Effector CD8-positive, alpha-beta T cell (primary cell): ENCODE results near the gene HCAR2.
"Not testable (repeated sequence)": the region's sequence is repeated elsewhere in the genome, so short reads cannot be mapped to it uniquely, and the experiment has no call there.

ENCODE experiments used
- DNase-seq: peaks from one replicate; lab custom pipeline; 2025; lab: John Stamatoyannopoulos, UW

The HCAR2 gene

DNA sequence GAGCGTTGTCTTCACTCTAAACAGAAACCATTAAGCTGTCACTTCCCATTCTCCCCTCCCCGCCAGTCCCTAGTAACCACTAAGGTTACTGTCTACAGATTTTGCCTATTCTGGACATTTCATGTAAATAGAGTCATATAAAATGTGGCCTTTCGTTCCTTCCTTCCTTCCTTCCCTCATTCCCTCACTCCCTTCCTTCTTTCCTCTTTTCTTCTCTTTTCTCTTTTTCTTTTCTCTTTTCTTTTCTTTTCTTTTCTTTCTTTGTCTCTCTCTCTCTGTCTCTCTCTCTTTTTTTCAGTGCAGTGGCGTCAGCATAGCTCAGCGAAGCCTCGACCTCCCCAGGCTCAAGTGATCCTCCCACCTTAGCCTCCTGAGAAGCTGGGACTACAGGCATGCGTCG lies 37.8 kb downstream of the HCAR2 start:
- DNase-seq, result no peak

DNA sequence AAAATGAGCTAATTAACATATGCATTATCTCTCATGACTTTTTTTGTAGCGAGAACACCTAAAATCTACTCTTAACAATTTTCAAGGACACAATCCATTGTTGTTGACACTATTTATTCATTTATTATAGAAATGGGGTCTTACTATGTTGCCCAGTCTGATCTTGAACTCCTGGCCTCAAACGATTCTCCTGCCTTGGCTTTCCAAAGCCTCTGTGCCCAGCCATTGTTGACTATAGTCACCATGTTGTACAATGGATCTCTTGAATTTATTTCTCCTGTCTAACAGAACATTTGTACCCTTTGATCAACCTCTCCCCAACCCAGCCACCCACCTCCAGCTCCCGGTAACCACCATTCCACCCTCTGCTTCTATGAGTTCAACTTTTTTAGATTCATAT lies 41.2 kb downstream of the HCAR2 start:
- no peak for DNase-seq

DNA sequence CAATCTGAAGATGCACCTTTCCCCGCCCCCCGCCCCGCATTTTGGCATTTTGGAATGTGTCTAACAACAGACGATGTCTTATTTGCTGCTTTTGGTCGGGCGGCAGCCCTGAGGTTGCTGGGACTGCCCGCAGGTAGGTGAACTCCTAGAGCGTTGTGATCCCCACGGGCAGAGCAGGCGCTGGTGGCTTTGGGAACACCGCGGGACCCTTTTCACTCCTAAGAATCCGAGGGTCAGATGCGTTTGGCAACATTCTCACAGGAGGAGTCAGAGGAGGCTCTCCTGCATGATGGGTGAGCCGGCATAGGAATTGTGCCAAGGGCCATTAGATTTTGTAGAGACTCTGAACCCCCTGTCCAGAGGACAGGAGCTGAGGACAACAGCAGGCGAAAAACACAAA lies 41.9 kb downstream of the HCAR2 start:
- no peak for DNase-seq

DNA sequence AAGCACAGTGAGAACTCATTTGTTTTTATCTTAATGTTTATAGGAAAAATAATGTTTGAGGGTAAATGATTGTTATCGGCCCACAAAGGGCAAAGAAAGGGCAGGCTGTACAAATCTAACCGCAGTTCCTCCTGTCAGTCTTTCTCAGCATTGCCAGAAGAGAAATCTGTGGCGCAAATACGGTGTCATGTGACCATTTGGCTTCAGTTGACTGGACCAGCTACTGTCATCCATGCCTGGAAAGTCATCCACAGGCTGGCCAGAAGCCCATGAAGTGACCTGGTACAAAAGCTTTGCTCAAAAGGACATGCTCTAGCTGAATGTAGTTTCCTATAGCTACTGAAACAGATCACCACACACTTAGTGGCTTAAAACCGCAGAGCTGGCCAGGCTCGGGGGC lies 43.6 kb downstream of the HCAR2 start:
- no peak for DNase-seq

DNA sequence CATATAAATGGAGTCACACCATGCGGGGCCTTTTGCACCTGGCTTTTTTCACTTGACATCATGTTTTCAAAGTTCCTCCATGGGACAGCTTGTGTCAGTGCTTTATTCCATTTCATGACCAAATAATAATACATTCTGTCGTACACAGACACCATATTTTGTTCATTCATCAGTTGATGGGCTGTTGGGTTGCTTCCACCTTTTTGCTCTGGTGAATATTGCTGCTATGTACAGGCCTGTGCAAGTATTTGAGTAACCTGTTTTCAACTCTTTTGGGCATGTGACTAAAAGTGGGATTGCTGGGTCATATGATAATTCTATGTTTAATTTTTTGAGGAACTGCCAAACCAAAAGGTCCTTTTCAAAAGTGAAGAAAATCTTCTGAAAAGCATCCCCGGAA lies 46.9 kb downstream of the HCAR2 start:
- DNase-seq, result no peak

DNA sequence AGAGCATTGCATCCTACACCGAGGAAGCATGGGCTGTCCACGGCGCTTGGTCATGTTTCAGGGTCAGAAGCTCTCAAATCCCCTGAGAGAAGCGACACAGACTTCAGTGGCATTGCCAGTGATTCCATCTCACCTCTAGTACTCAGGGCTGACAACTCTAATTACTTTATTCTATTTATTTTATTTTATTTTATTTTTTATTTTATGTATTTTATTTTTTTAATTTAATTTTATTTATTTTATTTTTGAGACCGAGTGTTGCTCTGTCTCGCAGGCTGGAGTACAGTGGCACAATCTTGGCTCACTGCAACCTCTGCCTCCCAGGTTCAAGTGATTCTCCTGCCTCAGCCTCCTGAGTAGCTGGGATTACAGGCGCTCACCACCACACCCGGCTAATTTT lies 49.9 kb downstream of the HCAR2 start:
- DNase-seq, result not testable (repeated sequence)

DNA sequence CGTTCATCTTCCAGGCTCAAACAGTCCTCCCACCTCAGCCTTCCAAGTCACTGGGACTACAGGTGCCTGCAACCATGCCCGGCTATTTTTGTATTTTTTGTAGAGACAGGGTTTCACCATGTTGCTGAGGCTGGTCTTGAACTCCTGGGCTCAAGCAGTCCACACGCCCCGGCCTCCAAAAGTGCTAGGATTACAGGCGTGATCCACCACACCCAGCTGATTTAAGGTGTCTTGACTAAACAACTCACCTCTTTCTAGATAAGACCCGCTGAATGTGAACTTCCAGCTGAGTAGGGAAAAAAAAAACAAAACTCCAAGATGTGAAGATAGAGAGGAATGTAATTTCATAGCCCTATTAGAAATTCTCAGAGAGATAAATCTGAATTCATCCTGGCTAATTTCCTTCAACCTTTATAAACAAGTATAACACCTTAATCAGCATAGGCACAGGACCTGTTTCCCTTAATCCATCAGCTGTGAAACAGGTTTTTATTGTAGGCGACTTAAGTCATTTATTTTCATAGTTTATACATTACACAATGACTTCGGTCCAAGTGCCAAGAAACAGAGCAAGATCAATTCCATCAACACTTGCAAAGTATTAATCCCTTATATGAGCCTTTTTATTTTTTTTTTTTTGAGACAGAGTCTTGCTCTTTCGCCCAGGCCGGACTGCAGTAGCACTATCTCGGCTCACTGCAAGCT lies 51.5 kb downstream of the HCAR2 start:
- DNase-seq, result no peak
